ENCODE measurements around the gene DAPL1.
"Not testable (repeated sequence)": the region's sequence is repeated elsewhere in the genome, so short reads cannot be mapped to it uniquely, and the experiment has no call there.

The DAPL1 gene

GRCh38 chr2:158845859-158846258 is 50.7 kb downstream of the DAPL1 start:
- no peak for DNase-seq (ENCODE audit: low read depth)
- TF ChIP-seq CTCF (IDR thresholded peaks at IDR 0.05; ENCODE audit: control insufficient read depth, extremely low read depth, insufficient read depth), result no peak
- no peak overlapping the region for H3K4me3 ChIP-seq (ENCODE audit: low read depth, low read length)

- not testable (repeated sequence) for H3K4me3 ChIP-seq (ENCODE audit: low read depth, low read length)
These were observed 52.4 kb downstream of the DAPL1 start for GRCh38 chr2:158847526-158847925.

GRCh38 chr2:158848031-158848970 is 53.2 kb downstream of the DAPL1 start:
- DNase-seq (ENCODE audit: low read depth); H3K4me3 ChIP-seq (ENCODE audit: low read depth, low read length): not testable (repeated sequence)

More at GRCh38 chr2:158847526-158847925, 52.4 kb downstream of the DAPL1 start:
- not testable (repeated sequence) for DNase-seq (ENCODE audit: low read depth)

GRCh38 chr2:158860179-158860578 is 65.1 kb downstream of the DAPL1 start:
- DNase-seq (ENCODE audit: low read depth); H3K4me3 ChIP-seq (ENCODE audit: low read depth, low read length): not testable (repeated sequence)

GRCh38 chr2:158861626-158862025 is 66.5 kb downstream of the DAPL1 start:
- DNase-seq (ENCODE audit: low read depth); H3K4me3 ChIP-seq (ENCODE audit: low read depth, low read length): not testable (repeated sequence)

GRCh38 chr2:158865469-158865868 is 70.4 kb downstream of the DAPL1 start:
- DNase-seq (ENCODE audit: low read depth); H3K4me3 ChIP-seq (ENCODE audit: low read depth, low read length): not testable (repeated sequence)
